Sigmoid colon (tissue), 7 donors: ENCODE data around the gene SLC26A8. TPM values are rescaled to one million over a fixed set of nuclear protein-coding genes. Genes with fewer than 3 reads are reported as not detected.

Experiments
- DNase-seq: peaks from one replicate; pipeline ENCODE4 v3.0.0-alpha.2; 2019
- H3K27ac ChIP-seq, 4 donors: fragments of 200-600 bp; sonication (generic); one replicate each; pipeline ENCODE4 v1.5.1; 2016 to 2019; ENCODE audit warnings: mild to moderate bottlenecking in 1 of 4
- H3K27me3 ChIP-seq, 3 donors: fragments of 200-600 bp; sonication (generic); one replicate each; pipeline ENCODE4 v1.5.1; 2019; ENCODE audit warnings: mild to moderate bottlenecking in 1 of 3
- H3K36me3 ChIP-seq, 4 donors: fragments of 200-600 bp; sonication (generic); one replicate each; pipeline ENCODE4 v1.5.1; 2016 to 2019
- H3K4me1 ChIP-seq, 4 donors: fragments of 200-600 bp; sonication (generic); one replicate each; pipeline ENCODE4 v1.5.1; 2017 to 2019
- H3K4me3 ChIP-seq, 4 donors: fragments of 200-600 bp; sonication (generic); one replicate each; pipeline ENCODE4 v1.5.1; 2017 to 2019; ENCODE audit warnings: mild to moderate bottlenecking in 2 of 4, moderate library complexity in 1 of 4
- H3K9me3 ChIP-seq, 4 donors: fragments of 200-600 bp in 3 of 4; sonication (generic) in 3 of 4; one replicate each; pipeline versions ENCODE4 v1.5.1 to v1.6.1; 2013 to 2019
- EP300 ChIP-seq, 4 donors: sonication (generic); formaldehyde crosslinking; IDR thresholded peaks; one replicate each; pipeline ENCODE4 v1.6.1; 2017; ENCODE audit warnings: antibody characterized with exemption in 4 of 4
- POLR2A ChIP-seq, 2 donors: fragments of 450-650 bp; IDR thresholded peaks; one replicate each; pipeline ENCODE4 v1.6.1; 2016; ENCODE audit warnings: antibody characterized with exemption in 2 of 2, mild to moderate bottlenecking in 2 of 2, moderate library complexity in 2 of 2
- POLR2AphosphoS5 ChIP-seq, 4 donors: sonication (generic); formaldehyde crosslinking; IDR thresholded peaks; one replicate each; pipeline ENCODE4 v1.6.1; 2017; ENCODE audit warnings: antibody characterized with exemption in 4 of 4
- WGBS, 2 donors: extraction: QIAGEN DNeasy Blood & Tissue Kit; methylation state at CpG; one replicate each; pipeline ENCODE4 v1.1.7; 2013; 5-methylcytosine and 5-hydroxymethylcytosine counted together
- intact Hi-C: fragments of 100-400 bp; cut with DNase I; formaldehyde crosslinking; loops from one replicate; pipeline ENCODE4 v1.15.1; 2023
- polyA plus RNA-seq, 3 donors: library from polyadenylated mRNA; stranded (reverse); fragments of 200-250 nt; gene quantifications; one replicate each; pipeline ENCODE4 v1.2.3, GENCODE V29; 2013
- total RNA-seq, 4 donors: library from RNA; depleted of rRNA; stranded (reverse); fragments of >200 nt; gene quantifications; one replicate each; pipeline ENCODE4 v1.1.0, GENCODE V29; 2016
- TF ChIP-seq, protein P1 (sequence below), 4 experiments: fragments of 450-650 bp in 3 of 4; fragments of 200-600 bp in 1 of 4; IDR thresholded peaks; one replicate each; pipeline ENCODE4 v1.5.1; 2016 to 2019; ENCODE audit warnings: antibody characterized with exemption in 4 of 4, mild to moderate bottlenecking in 3 of 4, moderate library complexity in 2 of 4
- donor health status: healthy with polysubstance abuse.
- donor health status: Bipolar disorder and iron deficiency.
- donor health status: healthy.

The SLC26A8 gene
- total and polyA plus RNA-seq, 7 donors, result 0.10 TPM; not detected in 6

GRCh38 chr6:36062247-36062646, 37.8 kb upstream of the SLC26A8 start:
- no peak for DNase-seq
- H3K27me3 ChIP-seq, result no peaks in the 10 kb centered on the region
- TF ChIP-seq POLR2AphosphoS5 (IDR thresholded peaks at IDR 0.05) (no peak), POLR2A (IDR thresholded peaks at IDR 0.05) (no peak), EP300 (IDR thresholded peaks at IDR 0.05) (no peak)
- TF ChIP-seq, protein P1, sequence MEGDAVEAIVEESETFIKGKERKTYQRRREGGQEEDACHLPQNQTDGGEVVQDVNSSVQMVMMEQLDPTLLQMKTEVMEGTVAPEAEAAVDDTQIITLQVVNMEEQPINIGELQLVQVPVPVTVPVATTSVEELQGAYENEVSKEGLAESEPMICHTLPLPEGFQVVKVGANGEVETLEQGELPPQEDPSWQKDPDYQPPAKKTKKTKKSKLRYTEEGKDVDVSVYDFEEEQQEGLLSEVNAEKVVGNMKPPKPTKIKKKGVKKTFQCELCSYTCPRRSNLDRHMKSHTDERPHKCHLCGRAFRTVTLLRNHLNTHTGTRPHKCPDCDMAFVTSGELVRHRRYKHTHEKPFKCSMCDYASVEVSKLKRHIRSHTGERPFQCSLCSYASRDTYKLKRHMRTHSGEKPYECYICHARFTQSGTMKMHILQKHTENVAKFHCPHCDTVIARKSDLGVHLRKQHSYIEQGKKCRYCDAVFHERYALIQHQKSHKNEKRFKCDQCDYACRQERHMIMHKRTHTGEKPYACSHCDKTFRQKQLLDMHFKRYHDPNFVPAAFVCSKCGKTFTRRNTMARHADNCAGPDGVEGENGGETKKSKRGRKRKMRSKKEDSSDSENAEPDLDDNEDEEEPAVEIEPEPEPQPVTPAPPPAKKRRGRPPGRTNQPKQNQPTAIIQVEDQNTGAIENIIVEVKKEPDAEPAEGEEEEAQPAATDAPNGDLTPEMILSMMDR (IDR thresholded peaks at IDR 0.05), result no peak
- no peak overlapping the region for H3K4me3 ChIP-seq
- H3K27ac ChIP-seq, result no peak overlapping the region
- no peaks in the 10 kb centered on the region for H3K9me3 ChIP-seq
- H3K36me3 ChIP-seq, result peaks cover 0 to 24% (median 10%) of the 10 kb centered on the region in 4 donors
- H3K4me1 ChIP-seq, result peaks cover 0 to 53% (median 37%) of the 10 kb centered on the region in 4 donors
- intact Hi-C loops, result no loop called here
- 93 to 95% methylated on average over 2 of the region's 2 CpGs for WGBS, 2 donors

DNA sequence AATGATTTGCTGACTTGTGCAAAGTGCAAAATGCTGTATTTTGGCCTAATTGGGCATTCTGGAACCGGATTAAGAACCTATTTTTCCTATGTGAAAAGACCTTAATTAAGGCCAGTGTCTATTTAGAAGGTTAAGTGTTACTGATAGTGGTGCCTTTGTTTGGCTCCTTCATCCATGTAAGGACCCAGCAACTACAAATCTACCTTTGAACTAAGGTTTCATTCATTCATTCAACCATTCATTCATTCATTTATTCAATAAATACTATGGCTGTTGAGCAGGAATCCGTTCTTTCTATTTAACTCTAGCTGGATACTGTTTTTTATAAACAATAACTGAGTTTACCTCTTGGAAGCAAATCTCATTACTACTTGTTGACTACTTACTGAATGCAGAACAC, 36.8 kb upstream of the SLC26A8 start:
- no peaks in the 10 kb centered on the region for H3K27me3 ChIP-seq
- H3K36me3 ChIP-seq, result peaks cover 0 to 24% (median 10%) of the 10 kb centered on the region in 4 donors
- DNase-seq, result no peak
- peaks cover 0 to 53% (median 33%) of the 10 kb centered on the region in 4 donors for H3K4me1 ChIP-seq
- TF ChIP-seq POLR2AphosphoS5 (IDR thresholded peaks at IDR 0.05) (no peak), POLR2A (IDR thresholded peaks at IDR 0.05) (no peak), EP300 (IDR thresholded peaks at IDR 0.05) (no peak)
- TF ChIP-seq, protein P1 (IDR thresholded peaks at IDR 0.05), result no peak
- no peak overlapping the region for H3K4me3 ChIP-seq
- intact Hi-C loops, result no loop called here
- WGBS, 2 donors, result 48 to 74% methylated on average over 2 of the region's 2 CpGs
- H3K27ac ChIP-seq, result no peak overlapping the region
- H3K9me3 ChIP-seq, result no peaks in the 10 kb centered on the region

- Histone ChIP-seq H3K9me3 (no peaks in the 10 kb centered on the region), H3K27me3 (no peaks in the 10 kb centered on the region), H3K4me3 (no peak overlapping the region), H3K27ac (no peak overlapping the region), H3K36me3 (peaks cover 0 to 18% (median 10%) of the 10 kb centered on the region in 4 donors), H3K4me1 (peaks cover 0 to 69% (median 54%) of the 10 kb centered on the region in 4 donors)
- no peak for DNase-seq
- 45 to 77% methylated on average over 1 of the region's 1 CpG for WGBS, 2 donors
- TF ChIP-seq POLR2AphosphoS5 (IDR thresholded peaks at IDR 0.05) (no peak), EP300 (IDR thresholded peaks at IDR 0.05) (no peak), POLR2A (IDR thresholded peaks at IDR 0.05) (no peak)
- TF ChIP-seq, protein P1 (IDR thresholded peaks at IDR 0.05), result no peak
- intact Hi-C loops, result no loop called here
Observed at GRCh38 chr6:36056178-36056577, 31.7 kb upstream of the SLC26A8 start.

DNA sequence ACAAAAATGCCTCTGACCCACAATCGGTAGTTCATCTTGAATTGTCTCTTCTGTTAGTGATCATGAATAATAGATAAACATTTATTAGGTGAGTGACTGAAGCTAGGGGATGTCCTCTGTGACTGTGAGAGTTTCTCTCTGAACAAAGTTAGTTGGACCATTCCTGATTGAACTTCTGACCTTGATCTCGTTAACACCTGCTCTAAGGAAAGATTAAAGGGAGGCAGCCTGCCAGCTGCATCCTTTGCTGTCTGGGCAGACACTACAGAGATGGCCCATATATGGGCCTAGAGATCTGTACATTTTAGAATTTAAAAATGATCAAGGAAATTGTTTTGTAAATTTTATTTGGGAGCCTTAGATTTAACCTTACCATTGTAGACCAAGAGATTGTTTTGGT, 30.5 kb upstream of the SLC26A8 start:
- Histone ChIP-seq H3K9me3 (no peaks in the 10 kb centered on the region), H3K27ac (peak overlapping the region in 2 of 4 donors; percentile 19 to 42), H3K4me1 (peaks cover 0 to 75% (median 60%) of the 10 kb centered on the region in 4 donors), H3K27me3 (no peaks in the 10 kb centered on the region), H3K4me3 (no peak overlapping the region), H3K36me3 (peaks cover 0 to 10% (median 7%) of the 10 kb centered on the region in 4 donors)
- TF ChIP-seq POLR2A (IDR thresholded peaks at IDR 0.05) (no peak), EP300 (IDR thresholded peaks at IDR 0.05) (no peak), POLR2AphosphoS5 (IDR thresholded peaks at IDR 0.05) (no peak)
- TF ChIP-seq, protein P1 (IDR thresholded peaks at IDR 0.05), result no peak
- 19 to 45% methylated on average over 2 of the region's 2 CpGs for WGBS, 2 donors
- intact Hi-C loops, result no loop called here
- DNase-seq, result no peak

DNA sequence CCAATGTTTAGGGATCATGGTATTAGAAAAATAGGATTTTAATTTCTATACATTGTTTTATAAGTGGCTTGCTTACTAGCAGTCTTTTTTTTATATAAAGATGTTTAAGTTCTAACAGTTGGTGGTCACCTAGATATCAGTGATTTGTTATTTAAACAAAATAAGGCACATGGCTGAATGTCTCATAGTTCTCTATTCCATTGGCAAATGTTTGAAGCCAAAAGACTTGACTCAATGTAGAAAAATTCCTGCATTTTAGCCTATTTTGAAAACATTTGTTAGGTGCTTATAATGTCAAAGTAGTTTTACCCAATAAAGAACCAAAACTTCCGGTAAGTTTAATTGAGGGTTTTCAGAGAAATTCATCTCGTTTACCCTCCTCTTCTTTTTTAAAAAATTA, 30.0 kb upstream of the SLC26A8 start:
- H3K4me1 ChIP-seq, result peaks cover 0 to 75% (median 61%) of the 10 kb centered on the region in 4 donors
- H3K27ac ChIP-seq, result peak overlapping the region in 2 of 4 donors; percentile 19 to 42
- WGBS, 2 donors, result 85 to 86% methylated on average over 2 of the region's 2 CpGs
- H3K27me3 ChIP-seq, result no peaks in the 10 kb centered on the region
- TF ChIP-seq, protein P1 (IDR thresholded peaks at IDR 0.05), result no peak
- TF ChIP-seq POLR2A (IDR thresholded peaks at IDR 0.05), result no peak
- no peak for TF ChIP-seq EP300 (IDR thresholded peaks at IDR 0.05)
- TF ChIP-seq POLR2AphosphoS5 (IDR thresholded peaks at IDR 0.05), result no peak
- H3K36me3 ChIP-seq, result peaks cover 0 to 4% (median 2%) of the 10 kb centered on the region in 4 donors
- no peak for DNase-seq
- no peak overlapping the region for H3K4me3 ChIP-seq
- intact Hi-C loops, result no loop called here
- H3K9me3 ChIP-seq, result no peaks in the 10 kb centered on the region
